NCI-H460 (cell line): ENCODE measurements around the gene COL28A1. TPM values are rescaled to one million over a fixed set of nuclear protein-coding genes. Genes with fewer than 3 reads are reported as not detected.
"Not testable (repeated sequence)": the region's sequence is repeated elsewhere in the genome, so short reads cannot be mapped to it uniquely, and the experiment has no call there.

Experiments
- DNase-seq: peaks from one replicate; pipeline ENCODE4 v3.0.0-alpha.2; 2016; ENCODE audit warnings: low read depth; ENCODE audit errors: extremely low read depth
- total RNA-seq: library from RNA; depleted of rRNA; stranded (reverse); fragments of >200 nt; shearing (Covaris generic); gene quantifications from 2 replicates; pipeline ENCODE4 v1.2.3, GENCODE V29; 2014

The COL28A1 gene
- total RNA-seq, 1 experiment from 2014 or later = 0.12 TPM

- DNase-seq = no peak
Measured at GRCh38 chr7:7478569-7478968, 57.1 kb downstream of the COL28A1 start.

GRCh38 chr7:7477641-7478040, 58.0 kb downstream of the COL28A1 start:
- DNase-seq = not testable (repeated sequence)

- DNase-seq = no peak
Measured at GRCh38 chr7:7476381-7476780, 59.3 kb downstream of the COL28A1 start.

DNA sequence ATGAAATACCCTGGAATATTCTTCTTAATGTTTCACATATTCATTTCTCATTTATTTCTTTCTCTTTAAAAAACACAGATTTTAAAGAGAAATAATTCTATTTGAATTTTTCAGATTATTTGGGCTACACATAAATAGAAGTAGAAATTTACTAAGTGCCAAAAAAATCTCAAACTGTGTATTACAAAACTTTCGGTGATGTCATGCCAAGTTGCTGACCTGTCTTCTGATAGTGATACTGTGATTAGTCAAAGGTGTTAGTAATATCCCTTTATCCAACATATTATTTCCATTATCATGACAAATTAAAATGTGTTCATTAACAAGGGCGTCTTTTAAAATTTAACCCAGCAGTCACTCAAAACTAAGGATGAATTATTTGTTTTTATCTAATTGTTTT, 60.1 kb downstream of the COL28A1 start:
- DNase-seq = no peak

DNA sequence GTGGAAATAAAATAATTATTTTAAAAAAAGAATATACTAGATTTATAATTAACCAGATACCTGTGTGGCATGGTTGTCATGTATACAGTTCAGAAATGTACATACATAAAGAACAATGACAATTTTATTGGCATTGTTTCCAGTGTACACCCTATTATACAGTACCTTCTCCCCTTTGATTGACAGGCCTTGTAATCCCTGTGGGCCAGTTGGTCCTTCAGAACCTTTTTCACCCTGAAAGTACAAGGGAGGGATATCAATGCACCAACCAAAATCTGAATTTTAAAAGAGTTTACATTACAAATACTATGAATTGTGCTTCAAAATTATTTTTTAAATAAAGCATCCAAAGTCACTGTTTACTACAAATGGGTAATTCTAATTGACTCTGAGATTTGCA, 61.2 kb downstream of the COL28A1 start:
- DNase-seq = no peak

GRCh38 chr7:7464991-7465765, 70.5 kb downstream of the COL28A1 start:
- DNase-seq = not testable (repeated sequence)

GRCh38 chr7:7454000-7454399, 81.7 kb downstream of the COL28A1 start:
- no peak for DNase-seq

DNA sequence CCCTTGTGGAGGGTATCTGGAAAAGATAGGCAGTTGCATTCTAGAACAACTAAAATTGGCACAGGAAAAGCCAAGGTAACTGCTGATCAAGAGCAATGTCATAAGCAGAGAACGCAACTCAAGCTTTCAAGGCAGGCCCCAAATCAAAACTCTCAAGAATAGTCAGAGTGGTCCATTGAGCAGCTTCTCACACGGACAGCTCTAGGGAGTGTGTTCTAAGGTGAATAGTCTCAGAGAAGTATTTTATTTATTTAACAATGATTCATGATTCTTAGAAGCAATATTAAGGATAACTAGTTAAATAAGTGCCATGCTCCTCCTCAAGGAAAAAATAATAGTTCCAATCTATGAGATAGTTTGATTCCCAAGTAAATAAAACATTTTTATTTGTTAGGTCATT, 83.0 kb downstream of the COL28A1 start:
- no peak for DNase-seq

GRCh38 chr7:7452119-7452518, 83.6 kb downstream of the COL28A1 start:
- DNase-seq = no peak

DNA sequence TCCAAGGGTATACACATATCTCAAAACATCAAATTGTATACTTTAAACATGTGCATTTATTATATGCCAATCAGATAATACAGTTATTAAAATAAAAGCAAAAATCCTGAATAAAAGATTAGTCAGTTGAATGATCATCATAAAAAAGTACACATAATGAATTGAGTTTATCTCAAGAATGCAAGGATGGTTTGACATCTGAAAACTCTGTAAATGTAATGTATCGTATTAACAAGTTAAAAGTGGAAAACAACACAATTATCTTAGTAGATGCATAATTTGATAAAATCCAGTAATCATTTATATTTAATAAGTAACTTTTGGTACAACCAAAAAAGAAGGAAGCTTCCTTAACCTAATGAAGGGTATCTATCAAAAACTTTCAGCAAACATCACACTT, 86.6 kb downstream of the COL28A1 start:
- no peak for DNase-seq

DNA sequence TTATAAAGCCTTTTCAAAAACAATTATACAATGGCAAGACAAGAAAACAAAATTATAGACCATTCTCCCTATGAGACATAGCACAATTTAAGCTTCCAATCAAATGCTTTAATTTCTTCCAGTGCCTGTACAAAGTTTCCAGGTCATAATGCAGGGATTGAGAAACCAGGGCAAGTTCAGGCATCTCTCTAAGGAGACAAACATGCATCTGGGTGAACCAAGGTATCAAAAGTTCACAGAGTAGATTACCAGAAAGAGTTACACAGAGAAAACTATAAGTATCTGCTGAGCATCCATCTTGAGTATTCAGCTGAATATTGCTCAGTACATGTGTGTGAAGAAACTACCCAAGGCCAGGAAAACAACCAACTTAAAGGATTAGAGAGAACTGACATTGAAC, 89.1 kb downstream of the COL28A1 start:
- DNase-seq = no peak

GRCh38 chr7:7443806-7444350, 91.8 kb downstream of the COL28A1 start:
- no peak for DNase-seq

- DNase-seq = no peak
Measured at GRCh38 chr7:7439564-7439963, 96.1 kb downstream of the COL28A1 start.

DNA sequence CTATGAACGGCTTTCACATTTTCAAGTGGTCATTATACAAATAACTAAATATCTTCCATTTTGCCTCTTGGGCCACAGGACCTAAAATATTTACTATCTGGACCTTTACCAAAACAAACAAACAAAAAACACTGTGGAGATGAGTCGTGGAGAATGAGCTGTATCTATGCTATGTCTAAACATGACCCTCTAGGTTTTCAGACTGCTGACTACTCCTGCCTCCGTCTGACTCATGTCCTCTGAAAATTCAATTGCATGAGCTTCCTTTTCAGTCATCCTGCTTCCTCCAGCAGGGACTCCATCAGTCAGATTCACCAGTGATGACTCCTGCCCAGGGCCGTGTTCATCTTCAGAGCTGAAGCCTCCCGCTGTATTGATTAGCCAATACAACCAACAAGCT, 96.8 kb downstream of the COL28A1 start:
- peak; percentile 63 for DNase-seq

DNA sequence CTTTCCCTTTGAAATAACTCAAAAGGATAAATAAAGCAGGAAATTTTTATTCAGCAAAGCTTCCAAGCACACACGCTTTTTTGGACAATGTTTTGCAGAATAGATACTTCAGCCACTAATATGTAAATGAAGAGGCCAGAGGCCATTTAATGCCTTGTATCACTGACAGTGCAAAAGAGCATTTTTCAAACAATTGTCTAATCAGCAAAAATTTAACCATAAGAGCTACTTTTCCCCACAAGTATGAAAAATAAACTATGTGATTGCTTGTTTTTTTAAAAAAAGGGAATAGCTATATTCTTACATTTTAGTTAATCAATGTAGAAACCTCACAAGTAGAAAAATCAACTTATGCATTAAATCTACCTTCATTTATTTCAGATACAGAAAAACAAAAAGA, 99.7 kb downstream of the COL28A1 start:
- no peak for DNase-seq

DNA sequence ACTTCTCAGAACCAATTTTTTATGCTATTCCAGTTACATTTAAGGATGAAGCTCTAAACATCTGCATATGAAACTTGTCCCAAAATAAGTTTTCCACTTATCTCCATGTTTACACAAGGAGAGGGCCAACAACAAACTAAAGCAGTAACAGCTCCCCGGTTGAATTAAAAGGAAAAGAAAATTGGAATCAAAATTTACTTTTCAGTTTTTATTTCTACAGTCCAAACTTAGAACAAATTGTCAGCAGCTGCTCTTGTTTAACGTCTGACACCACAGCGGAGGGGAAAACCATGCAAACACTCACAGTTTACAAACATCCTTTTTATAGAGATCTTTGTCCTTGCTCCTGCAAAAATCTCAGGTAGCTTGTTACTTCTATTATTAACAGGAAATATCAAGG, 101.3 kb downstream of the COL28A1 start:
- no peak for DNase-seq

DNA sequence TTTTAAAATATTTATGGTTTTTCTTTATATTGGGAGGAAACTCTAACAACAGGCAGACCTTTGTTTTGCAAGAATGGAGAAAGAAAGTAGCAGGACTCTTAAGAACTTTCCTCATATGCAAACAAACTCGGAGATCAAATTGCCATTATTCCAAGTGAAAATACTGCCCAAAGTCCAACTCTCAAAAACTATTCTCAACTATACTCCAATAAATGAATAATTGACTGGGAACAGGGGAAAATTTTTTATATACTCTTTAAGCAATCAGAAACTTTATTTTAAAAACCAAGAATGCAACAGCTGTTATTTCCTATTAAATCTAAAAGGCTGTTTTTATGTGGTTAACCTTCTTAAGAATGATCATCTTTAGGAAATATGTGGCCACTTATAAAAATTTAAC, 101.9 kb downstream of the COL28A1 start:
- DNase-seq = no peak

GRCh38 chr7:7432979-7433378, 102.7 kb downstream of the COL28A1 start:
- DNase-seq = no peak

DNA sequence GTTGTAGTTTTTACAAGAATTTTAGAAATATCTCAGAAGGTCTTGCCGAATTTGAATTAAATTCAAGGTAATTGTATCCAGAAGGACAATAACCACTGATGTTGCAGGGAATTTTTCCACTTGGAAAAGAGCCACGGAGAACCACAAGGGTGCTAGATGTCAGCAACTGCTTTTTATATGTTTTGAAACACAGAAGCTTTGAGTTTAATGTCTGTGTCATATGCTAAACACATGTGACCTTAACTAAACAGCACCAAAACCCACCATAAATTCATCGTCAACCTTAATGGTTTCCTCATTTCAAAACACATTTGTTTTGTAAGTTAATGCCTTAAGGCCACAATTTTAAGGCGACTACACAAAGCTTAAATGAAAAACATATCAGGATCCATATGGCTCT, 106.9 kb downstream of the COL28A1 start:
- no peak for DNase-seq

GRCh38 chr7:7427363-7427762, 108.3 kb downstream of the COL28A1 start:
- DNase-seq = no peak

- DNase-seq = no peak
Measured at GRCh38 chr7:7426676-7427075, 109.0 kb downstream of the COL28A1 start.

DNA sequence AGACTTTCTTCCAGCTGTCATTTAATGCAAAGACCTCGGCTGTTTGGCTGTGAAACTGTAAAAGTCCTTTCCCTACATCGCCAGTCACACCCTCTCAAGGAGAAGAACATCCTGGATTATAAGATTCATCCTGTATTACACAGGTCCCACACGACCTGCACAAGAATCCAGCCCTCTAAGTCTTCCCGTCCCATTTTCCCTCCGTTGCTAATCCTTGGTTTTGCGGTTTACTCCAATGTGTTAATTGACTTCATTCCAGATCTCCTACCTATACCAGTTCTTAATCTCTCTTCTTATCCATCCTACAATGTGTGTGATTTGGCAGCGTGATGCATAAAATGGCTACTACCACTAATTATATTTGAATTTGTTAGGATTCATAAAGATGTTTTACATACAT, 110.4 kb downstream of the COL28A1 start:
- no peak for DNase-seq
